Endothelial cell of umbilical vein (primary cell): Measurements from ENCODE around the gene YTHDF1. TPM values are rescaled to one million over a fixed set of nuclear protein-coding genes. Genes with fewer than 3 reads are reported as not detected.

Source experiments
- BruUV-seq: library from RNA; stranded (reverse); fragments of 400-500 nt; replicated peaks from 2 replicates; lab custom pipeline; 2021; lab: Mats Ljungman, UMichigan
- CTCF ChIA-PET: fragments of 300-600, 350-600 bp; sonication (Branson Sonifier 250); formaldehyde crosslinking; loops from one replicate; lab custom pipeline; 2021; ENCODE audit warnings: antibody characterized with exemption, inconsistent platforms; lab: Charles Lee
- POLR2A ChIA-PET: fragments of 300-600, 350-600 bp; sonication (Branson Sonifier 250); formaldehyde crosslinking; loops from one replicate; lab custom pipeline; 2021; ENCODE audit warnings: antibody characterized with exemption, inconsistent platforms; lab: Charles Lee
- DNase-seq: peaks from one replicate; pipeline ENCODE4 v3.0.0-alpha.2; 2011; ENCODE audit warnings: low read depth, low spot score
- FAIRE-seq: peaks from 2 replicates; lab custom pipeline; 2011; peaks lifted over from hg19 to GRCh38; lab: Jason Lieb, UNC
- H2AFZ ChIP-seq: 2 replicates; pipeline ENCODE4 v1.6.0; 2012; ENCODE audit warnings: low read depth, low read length, control low read depth, inconsistent platforms
- H3K27ac ChIP-seq: 2 replicates; pipeline ENCODE4 v1.5.1; 2011; ENCODE audit warnings: low read depth, mild to moderate bottlenecking, control low read depth, low read length, moderate library complexity; ENCODE audit not compliant: insufficient read depth
- H3K27me3 ChIP-seq, 2 experiments: 2 replicates each; pipeline versions ENCODE4 v1.6.0 to v1.6.1; 2011; ENCODE audit warnings: low read length in 2 of 2, mixed read lengths in 1 of 2; ENCODE audit not compliant: control insufficient read depth in 2 of 2, insufficient read depth in 2 of 2
- H3K36me3 ChIP-seq, 2 experiments: 2 replicates in 1 of 2; 3 replicates in 1 of 2; pipeline ENCODE4 v1.5.1; 2011; ENCODE audit warnings: low read length in 2 of 2, mild to moderate bottlenecking in 1 of 2, moderate library complexity in 1 of 2; ENCODE audit not compliant: control insufficient read depth in 2 of 2, insufficient read depth in 2 of 2; ENCODE audit errors: extremely low read depth in 1 of 2
- H3K4me1 ChIP-seq: 3 replicates; pipeline ENCODE4 v1.5.1; 2011; ENCODE audit warnings: mild to moderate bottlenecking, low read length; ENCODE audit not compliant: control insufficient read depth, insufficient read depth; ENCODE audit errors: extremely low read depth
- H3K4me2 ChIP-seq: 2 replicates; pipeline ENCODE4 v1.6.1; 2011; ENCODE audit warnings: low read length, control low read depth, mixed read lengths; ENCODE audit not compliant: insufficient read depth
- H3K4me3 ChIP-seq, 3 experiments: fragments of 200-600 bp in 1 of 3; sonication (generic), shearing (Covaris generic) in 1 of 3; replicated peaks in 1 of 3; 2 replicates each; pipeline ENCODE4 v1.5.1; 2011 to 2016; ENCODE audit warnings: control low read depth in 3 of 3, low read length in 3 of 3, mild to moderate bottlenecking in 2 of 3, inconsistent platforms in 1 of 3, low read depth in 1 of 3, moderate library complexity in 1 of 3; ENCODE audit not compliant: insufficient read depth in 1 of 3
- H3K79me2 ChIP-seq: 2 replicates; pipeline ENCODE4 v1.6.0; 2012; ENCODE audit warnings: low read length, inconsistent platforms; ENCODE audit not compliant: control insufficient read depth, insufficient read depth
- H3K9ac ChIP-seq: replicated peaks from 2 replicates; pipeline ENCODE3; 2011; ENCODE audit warnings: low read length, control low read depth; ENCODE audit not compliant: insufficient read depth; ENCODE audit errors: extremely low read depth
- H3K9me1 ChIP-seq: replicated peaks from 3 replicates; pipeline ENCODE4 v1.6.0; 2011; ENCODE audit warnings: mild to moderate bottlenecking, low read length; ENCODE audit not compliant: control insufficient read depth, insufficient read depth; ENCODE audit errors: extremely low read depth
- H3K9me3 ChIP-seq: replicated peaks from 2 replicates; pipeline ENCODE4 v1.5.1; 2012; ENCODE audit warnings: low read length, inconsistent platforms; ENCODE audit not compliant: control insufficient read depth, insufficient read depth
- H4K20me1 ChIP-seq: replicated peaks from 2 replicates; pipeline ENCODE3; 2011; ENCODE audit warnings: mild to moderate bottlenecking, low read length; ENCODE audit not compliant: control insufficient read depth, insufficient read depth; ENCODE audit errors: extremely low read depth
- CTCF ChIP-seq, 2 donors: IDR thresholded peaks; 1 replicate in 1 of 2; 2 replicates in 1 of 2; pipeline ENCODE4 v1.5.1; 2011; ENCODE audit warnings: low read length in 2 of 2, mild to moderate bottlenecking in 2 of 2, moderate library complexity in 2 of 2, control low read depth in 1 of 2, inconsistent platforms in 1 of 2, low read depth in 1 of 2; ENCODE audit not compliant: insufficient read depth in 1 of 2; ENCODE audit errors: extremely low read depth in 1 of 2
- EZH2 ChIP-seq: IDR thresholded peaks from 2 replicates; pipeline ENCODE4 v1.6.1; 2012; ENCODE audit warnings: borderline replicate concordance, low read depth, mild to moderate bottlenecking, moderate library complexity, low read length, inconsistent platforms; ENCODE audit not compliant: severe bottlenecking
- FOS ChIP-seq: IDR thresholded peaks from 2 replicates; pipeline ENCODE4 v1.6.1; 2011; ENCODE audit warnings: mild to moderate bottlenecking, low read length, moderate library complexity, borderline replicate concordance; ENCODE audit not compliant: insufficient read depth
- GATA2 ChIP-seq: IDR thresholded peaks from 2 replicates; pipeline ENCODE4 v1.7.0; 2011; ENCODE audit warnings: low read depth, mild to moderate bottlenecking, moderate library complexity, mixed read lengths, low read length; ENCODE audit not compliant: insufficient read length, insufficient read depth
- JUN ChIP-seq: IDR thresholded peaks from 2 replicates; pipeline ENCODE4 v1.6.1; 2011; ENCODE audit warnings: borderline replicate concordance, low read depth; ENCODE audit not compliant: insufficient read length, insufficient read depth
- MYC ChIP-seq: IDR thresholded peaks from one replicate; pipeline ENCODE4 v1.6.1; 2011; ENCODE audit warnings: mild to moderate bottlenecking, low read depth, low read length
- POLR2A ChIP-seq: IDR thresholded peaks from 2 replicates; pipeline ENCODE4 v1.6.1; 2012; ENCODE audit warnings: low read depth, mild to moderate bottlenecking, control low read depth, low read length
- POLR2AphosphoS5 ChIP-seq: IDR thresholded peaks from 2 replicates; pipeline ENCODE4 v1.6.1; 2012; ENCODE audit warnings: low read depth, mild to moderate bottlenecking, control low read depth, low read length, moderate library complexity; ENCODE audit not compliant: insufficient read depth
- dilution Hi-C: fragments of 300-500 bp; cut with MboI; formaldehyde crosslinking; loops from one replicate; pipeline ENCODE4 v1.15.0; 2019; ENCODE audit warnings: low sequenced_read_pairs; ENCODE audit not compliant: extremely low pct_ligation_motif_present
- intact Hi-C: fragments of 100-400 bp; cut with micrococcal nuclease; formaldehyde crosslinking; loops from one replicate; pipeline ENCODE4 v1.10.0; 2022
- polyA plus RNA-seq, 4 experiments: library from polyadenylated mRNA; depleted of rRNA in 3 of 4; stranded (reverse) in 3 of 4; unstranded in 1 of 4; fragments of >200 nt; gene quantifications; 2 replicates each; pipeline versions ENCODE4 v1.2.1 to v1.2.3, GENCODE V29; 2011 to 2012; ENCODE audit warnings: missing spikeins in 1 of 4
- total RNA-seq: library from RNA; stranded (reverse); gene quantifications from 2 replicates; pipeline ENCODE4 v1.2.3, GENCODE V29; 2021
- TF ChIP-seq, protein P1 (sequence below): IDR thresholded peaks from 2 replicates; pipeline ENCODE4 v1.6.1; 2011; ENCODE audit not compliant: insufficient read depth, insufficient read length

The YTHDF1 gene
- total and polyA plus RNA-seq, 2 donors (not counting 3 experiments of a cell fraction or from before 2014, with no cell fraction given), result 25.2 to 44.4 TPM

DNA sequence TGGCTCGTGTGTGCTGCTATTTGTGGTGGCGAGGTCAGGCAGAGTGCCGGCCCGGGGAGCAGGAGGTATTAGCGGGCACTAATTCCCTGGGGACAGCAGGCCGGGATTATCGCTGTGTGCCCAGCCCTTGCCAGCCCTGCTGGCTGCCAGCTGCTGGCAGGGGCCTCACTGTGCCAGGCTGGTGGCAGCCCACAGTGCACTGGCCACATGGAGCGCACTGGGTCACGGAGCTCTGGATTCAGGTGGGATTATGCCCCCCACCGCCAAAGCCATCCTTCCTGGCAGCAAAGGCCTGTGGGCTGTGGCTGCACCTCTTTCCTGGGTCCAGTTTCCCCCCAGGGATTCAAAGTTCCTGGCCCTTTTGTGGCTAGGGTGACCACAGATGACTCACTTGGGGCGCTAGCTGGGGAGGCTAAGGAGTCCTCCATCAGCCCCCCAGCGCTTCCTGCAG is 59.7 kb downstream of the YTHDF1 start:
- no peak overlapping the region for H3K27ac ChIP-seq
- no peak overlapping the region for H3K4me2 ChIP-seq
- CTCF ChIA-PET, result no interaction called here
- dilution Hi-C loops, result no loop called here
- H3K36me3 ChIP-seq, result no peaks in the 10 kb centered on the region
- no peaks in the 10 kb centered on the region for H3K79me2 ChIP-seq
- H3K9me1 ChIP-seq, result no peaks in the 10 kb centered on the region
- TF ChIP-seq GATA2, result no peak
- TF ChIP-seq, protein P1, sequence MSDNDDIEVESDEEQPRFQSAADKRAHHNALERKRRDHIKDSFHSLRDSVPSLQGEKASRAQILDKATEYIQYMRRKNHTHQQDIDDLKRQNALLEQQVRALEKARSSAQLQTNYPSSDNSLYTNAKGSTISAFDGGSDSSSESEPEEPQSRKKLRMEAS, result no peak
- no peak for FAIRE-seq
- DNase-seq, result no peak
- intact Hi-C loops, result no loop called here
- POLR2A ChIA-PET, result no interaction called here
- H3K4me1 ChIP-seq, result no peaks in the 10 kb centered on the region
- no peak overlapping the region for H3K9ac ChIP-seq
- H2AFZ ChIP-seq, result no peak overlapping the region
- H4K20me1 ChIP-seq, result no peaks in the 10 kb centered on the region
- H3K4me3 ChIP-seq, result no peak overlapping the region
- H3K9me3 ChIP-seq, result no peaks in the 10 kb centered on the region
- no TSS peak for BruUV-seq
- no peaks in the 10 kb centered on the region for H3K27me3 ChIP-seq

- Histone ChIP-seq H3K36me3 (no peaks in the 10 kb centered on the region), H3K4me3 (no peak overlapping the region), H4K20me1 (no peaks in the 10 kb centered on the region), H2AFZ (no peak overlapping the region), H3K27ac (no peak overlapping the region), H3K79me2 (no peaks in the 10 kb centered on the region), H3K9ac (no peak overlapping the region), H3K4me1 (no peaks in the 10 kb centered on the region), H3K9me3 (no peaks in the 10 kb centered on the region), H3K9me1 (no peaks in the 10 kb centered on the region), H3K27me3 (no peaks in the 10 kb centered on the region), H3K4me2 (no peak overlapping the region)
- no TSS peak for BruUV-seq
- CTCF ChIA-PET, result no interaction called here
- dilution Hi-C loops, result no loop called here
- DNase-seq (no peak), FAIRE-seq (no peak)
- intact Hi-C loops, result no loop called here
- TF ChIP-seq EZH2 (no peak), CTCF (IDR thresholded peaks at IDR 0.05; ENCODE audit: extremely low read depth in 1 of 2, insufficient read depth in 1 of 2, low read depth in 1 of 2, low read length in 2 of 2) (no peak), MYC (no peak), POLR2A (no peak), POLR2AphosphoS5 (no peak), JUN (no peak), FOS (no peak), GATA2 (no peak)
- TF ChIP-seq, protein P1, result no peak
- POLR2A ChIA-PET, result no interaction called here
These were observed 60.4 kb downstream of the YTHDF1 start for GRCh38 chr20:63155266-63156165.
